ENCODE measurements around the gene CARD10. TPM values are rescaled to one million over a fixed set of nuclear protein-coding genes. Genes with fewer than 3 reads are reported as not detected.

CARD10 gene
- total and polyA plus RNA-seq, 2 of the 13 experiments (the other 11 are each of a cell fraction or from before 2014, with no cell fraction given), result 35.2 to 55.8 TPM

- TF ChIP-seq CERS6 (CRISPR knock-in tag; IDR thresholded peaks at IDR 0.05), result no peak
- no peak for TF ChIP-seq GABPA (IDR thresholded peaks at IDR 0.05; ENCODE audit: low read depth, low read length)
- no peak for TF ChIP-seq GABPA (CRISPR knock-in tag; IDR thresholded peaks at IDR 0.05; ENCODE audit: low read depth)
- TF ChIP-seq NRL (CRISPR knock-in tag; IDR thresholded peaks at IDR 0.05; ENCODE audit: borderline replicate concordance), result no peak
Observed at GRCh38 chr22:37534445-37534844, 15.2 kb upstream of the CARD10 start (continued).

GRCh38 chr22:37533995-37534394 is 14.8 kb upstream of the CARD10 start:
- Histone ChIP-seq H3K9ac (ENCODE audit: insufficient read depth, low read depth, low read length) (no peak overlapping the region), H3K4me2 (ENCODE audit: low read depth, low read length) (no peak overlapping the region), H3K4me3 (replicated peaks in 1 of 3; ENCODE audit: insufficient read depth in 1 of 3, low read depth in 2 of 3, low read length in 3 of 3) (no peak overlapping the region), H3K36me3 (replicated peaks in 1 of 2; ENCODE audit: control insufficient read depth in 1 of 2, insufficient read depth in 2 of 2, low read length in 2 of 2) (no peaks in the 10 kb centered on the region), H2AFZ (ENCODE audit: low read length) (no peak overlapping the region), H3K27me3 (ENCODE audit: control insufficient read depth in 1 of 2, insufficient read depth in 2 of 2, low read length in 2 of 2) (peaks cover 0 to 13% of the 10 kb centered on the region in 2 experiments; a peak in 1 of 5 replicates), H3K9me3 (ENCODE audit: low read length) (no peaks in the 10 kb centered on the region), H4K20me1 (ENCODE audit: insufficient read depth, low read length) (no peaks in the 10 kb centered on the region), H3K27ac (ENCODE audit: extremely low read length, insufficient read depth, low read length) (no peak overlapping the region), H3K4me1 (ENCODE audit: insufficient read depth, low read length) (peaks cover 51% of the 10 kb centered on the region), H3K79me2 (ENCODE audit: insufficient read depth, low read length) (no peaks in the 10 kb centered on the region)
- intact Hi-C loops (cut with micrococcal nuclease; ENCODE audit: unreplicated experiment) (no loop called here), in situ Hi-C loops (cut with HindIII; ENCODE audit: extremely low pct_ligation_motif_present, low pct_unique_long_range_greater_than_20kb) (no loop called here)
- FAIRE-seq (peak; percentile 67), DNase-seq (ENCODE audit: low spot score) (no peak), ATAC-seq (no peak)
- CTCF ChIA-PET (ENCODE audit: low intra/inter-chr PET ratio, low total read pairs), result no interaction called here
- POLR2A ChIA-PET, result interaction anchor here (1.3 kb wide), 1 partner anchor 35 kb away, joined by 5 read pairs; no protein-coding TSS in a partner anchor
- no TSS peak for BruUV-seq (replicated peaks)
- under 1% methylated on average over 9 of the region's 9 CpGs for WGBS (ENCODE audit: low lambda C conversion rate)
- TF ChIP-seq HMG20B (CRISPR knock-in tag; conservative IDR thresholded peaks at IDR 0.05), result 0 out of 2 replicates have a peak, but pooled peaks have one; percentile 33
- peak; percentile 33; the same call in 1 of the 2 replicates for TF ChIP-seq SAP130 (CRISPR knock-in tag; IDR thresholded peaks at IDR 0.05; ENCODE audit: low read depth)
- TF ChIP-seq RERE (CRISPR knock-in tag; IDR thresholded peaks at IDR 0.05; ENCODE audit: low read depth), result peak; percentile 53; the same call in 1 of the 2 replicates
- peak; percentile 68 for TF ChIP-seq TBX2 (CRISPR knock-in tag; IDR thresholded peaks at IDR 0.05; ENCODE audit: borderline replicate concordance)
- no peak for TF ChIP-seq MLLT10 (CRISPR knock-in tag; IDR thresholded peaks at IDR 0.05)
- no peak for TF ChIP-seq ZFP36L2 (CRISPR knock-in tag; IDR thresholded peaks at IDR 0.05)
- TF ChIP-seq ZSCAN20 (CRISPR knock-in tag; IDR thresholded peaks at IDR 0.05; ENCODE audit: borderline replicate concordance), result no peak
- peak; percentile 87 for TF ChIP-seq HHEX (CRISPR knock-in tag; IDR thresholded peaks at IDR 0.05)
- TF ChIP-seq BHLHE40 (IDR thresholded peaks at IDR 0.05; ENCODE audit: low read length), result peak; percentile 13; the same call in 1 of the 2 replicates
- TF ChIP-seq FOSL1 (CRISPR knock-in tag; IDR thresholded peaks at IDR 0.05; ENCODE audit: borderline replicate concordance), result 0 out of 2 replicates have a peak, but pooled peaks have one; percentile 15
- TF ChIP-seq TBX3 (IDR thresholded peaks at IDR 0.05; ENCODE audit: borderline replicate concordance), result peak; percentile 91; the same call in 1 of the 2 replicates
- no peak for TF ChIP-seq SMC3 (IDR thresholded peaks at IDR 0.05; ENCODE audit: low read length)
- peak; percentile 74 for TF ChIP-seq FOSL2 (CRISPR knock-in tag; IDR thresholded peaks at IDR 0.05)

Measured in HepG2 (cell line).